Mesenchymal stem cell (in vitro differentiated cells and primary cell): Measurements from ENCODE around the gene IMP4.
A peak's percentile ranks its signal among the peaks of the same experiment; 100 is the strongest.

Experiments used
- DNase-seq: peaks from one replicate; pipeline ENCODE4 v3.0.0-alpha.2; 2013
- H2AFZ ChIP-seq: one replicate; pipeline ENCODE4 v1.6.1; 2013; ENCODE audit warnings: low read depth, mild to moderate bottlenecking, control low read depth, inconsistent platforms, low read length, moderate library complexity
- H2AK5ac ChIP-seq: 2 replicates; pipeline ENCODE4 v1.6.1; 2013; ENCODE audit warnings: low read length, moderate library complexity, mild to moderate bottlenecking, inconsistent platforms; ENCODE audit not compliant: severe bottlenecking
- H2BK120ac ChIP-seq: one replicate; pipeline ENCODE4 v1.6.1; 2013; ENCODE audit warnings: low read depth, mild to moderate bottlenecking, inconsistent platforms, low read length, moderate library complexity
- H2BK12ac ChIP-seq, 2 experiments: one replicate each; pipeline ENCODE4 v1.6.1; 2013; ENCODE audit warnings: inconsistent platforms in 2 of 2, low read length in 2 of 2, mild to moderate bottlenecking in 2 of 2, moderate library complexity in 2 of 2, control low read depth in 1 of 2
- H2BK15ac ChIP-seq: one replicate; pipeline ENCODE4 v1.6.1; 2013; ENCODE audit warnings: mild to moderate bottlenecking, low read depth, inconsistent platforms; ENCODE audit not compliant: poor library complexity, severe bottlenecking
- H2BK5ac ChIP-seq: 2 replicates; pipeline ENCODE4 v1.6.1; 2013; ENCODE audit warnings: low read depth, mild to moderate bottlenecking, low read length, control low read depth, inconsistent platforms; ENCODE audit not compliant: poor library complexity, severe bottlenecking
- H3K14ac ChIP-seq, 2 experiments: one replicate each; pipeline ENCODE4 v1.6.1; 2013; ENCODE audit warnings: inconsistent platforms in 2 of 2, low read length in 2 of 2, control low read depth in 1 of 2, mild to moderate bottlenecking in 1 of 2, moderate library complexity in 1 of 2
- H3K18ac ChIP-seq, 2 experiments: one replicate each; pipeline ENCODE4 v1.6.1; 2013; ENCODE audit warnings: inconsistent platforms in 2 of 2, low read length in 2 of 2, control low read depth in 1 of 2, low read depth in 1 of 2, mild to moderate bottlenecking in 1 of 2
- H3K23ac ChIP-seq, 2 experiments: one replicate each; pipeline ENCODE4 v1.6.1; 2013; ENCODE audit warnings: inconsistent platforms in 2 of 2, low read length in 2 of 2, mild to moderate bottlenecking in 2 of 2, moderate library complexity in 2 of 2, control low read depth in 1 of 2
- H3K27ac ChIP-seq: 2 replicates; pipeline ENCODE4 v1.5.1; 2013; ENCODE audit warnings: mild to moderate bottlenecking, moderate library complexity, low read length, control low read depth, inconsistent platforms; ENCODE audit not compliant: poor library complexity, severe bottlenecking
- H3K27me3 ChIP-seq, 2 experiments: 2 replicates each; pipeline versions ENCODE4 v1.6.1 to v1.7.0; 2013; ENCODE audit warnings: low read length in 2 of 2, mild to moderate bottlenecking in 2 of 2, moderate library complexity in 2 of 2, control low read depth in 1 of 2, inconsistent platforms in 1 of 2; ENCODE audit not compliant: control insufficient read depth in 1 of 2, insufficient read depth in 1 of 2
- H3K36me3 ChIP-seq, 2 experiments: 2 replicates each; pipeline versions ENCODE4 v1.6.1 to v1.7.0; 2013; ENCODE audit warnings: low read length in 2 of 2, control low read depth in 1 of 2, inconsistent platforms in 1 of 2, low read depth in 1 of 2, mild to moderate bottlenecking in 1 of 2; ENCODE audit not compliant: insufficient read depth in 2 of 2, control insufficient read depth in 1 of 2
- H3K4ac ChIP-seq, 2 experiments: one replicate each; pipeline ENCODE4 v1.6.1; 2013; ENCODE audit warnings: inconsistent platforms in 2 of 2, low read length in 2 of 2, mild to moderate bottlenecking in 2 of 2, moderate library complexity in 2 of 2, control low read depth in 1 of 2, low read depth in 1 of 2
- H3K4me1 ChIP-seq: 2 replicates; pipeline ENCODE4 v1.6.1; 2013; ENCODE audit warnings: low read depth, low read length, control low read depth; ENCODE audit not compliant: control insufficient read depth, insufficient read depth
- H3K4me2 ChIP-seq: 2 replicates; pipeline ENCODE4 v1.6.1; 2013; ENCODE audit warnings: low read length, mild to moderate bottlenecking, inconsistent platforms; ENCODE audit not compliant: poor library complexity, severe bottlenecking
- H3K4me3 ChIP-seq, 2 experiments: 2 replicates each; pipeline versions ENCODE4 v1.5.1 to v1.7.0; 2013; ENCODE audit warnings: low read length in 2 of 2, mild to moderate bottlenecking in 2 of 2, control low read depth in 1 of 2, low read depth in 1 of 2; ENCODE audit not compliant: insufficient read depth in 1 of 2
- H3K79me1 ChIP-seq: replicated peaks from 2 replicates; pipeline ENCODE4 v1.6.1; 2013; ENCODE audit warnings: mild to moderate bottlenecking, control low read depth, low read length, inconsistent platforms; ENCODE audit not compliant: poor library complexity, severe bottlenecking
- H3K9ac ChIP-seq: 2 replicates; pipeline ENCODE4 v1.7.0; 2013; ENCODE audit warnings: mild to moderate bottlenecking, low read length, moderate library complexity
- H3K9me3 ChIP-seq: 2 replicates; pipeline ENCODE4 v1.7.0; 2013; ENCODE audit warnings: mild to moderate bottlenecking, low read length; ENCODE audit not compliant: control insufficient read depth
- H4K8ac ChIP-seq: one replicate; pipeline ENCODE4 v1.6.1; 2013; ENCODE audit warnings: inconsistent platforms, mild to moderate bottlenecking, low read length, moderate library complexity
- H4K91ac ChIP-seq: one replicate; pipeline ENCODE4 v1.6.1; 2013; ENCODE audit warnings: mild to moderate bottlenecking, low read length, inconsistent platforms
- WGBS: methylation state at CpG from one replicate; pipeline ENCODE4 v1.1.7; 2013; ENCODE audit warnings: mixed read lengths; 5-methylcytosine and 5-hydroxymethylcytosine counted together

Gene IMP4

GRCh38 chr2:130302164-130302886, 40.4 kb upstream of the IMP4 start:
- H3K36me3 ChIP-seq, result no peaks in the 10 kb centered on the region
- H3K23ac ChIP-seq, result no peak overlapping the region
- no peak overlapping the region for H2BK12ac ChIP-seq
- no peak overlapping the region for H3K9ac ChIP-seq
- no peak overlapping the region for H2BK5ac ChIP-seq
- H4K91ac ChIP-seq, result peak overlapping the region; percentile 27
- H3K27me3 ChIP-seq, result peaks cover 0 to 17% of the 10 kb centered on the region in 2 experiments
- H4K8ac ChIP-seq, result no peak overlapping the region
- H3K4me1 ChIP-seq, result no peaks in the 10 kb centered on the region
- H2BK15ac ChIP-seq, result no peak overlapping the region
- no peak for DNase-seq
- H2AFZ ChIP-seq, result no peak overlapping the region
- H3K9me3 ChIP-seq, result no peaks in the 10 kb centered on the region
- H2BK120ac ChIP-seq, result no peak overlapping the region
- H3K4me3 ChIP-seq, result no peak overlapping the region
- WGBS, result 81% methylated on average over 10 of the region's 12 CpGs
- H2AK5ac ChIP-seq, result no peak overlapping the region
- no peak overlapping the region for H3K18ac ChIP-seq
- H3K27ac ChIP-seq, result no peak overlapping the region
- no peaks in the 10 kb centered on the region for H3K79me1 ChIP-seq
- no peak overlapping the region for H3K4me2 ChIP-seq
- H3K4ac ChIP-seq, result no peak overlapping the region
- no peak overlapping the region for H3K14ac ChIP-seq

- no peak overlapping the region for H2AFZ ChIP-seq
- H3K4me2 ChIP-seq, result no peak overlapping the region
- H3K36me3 ChIP-seq, result no peaks in the 10 kb centered on the region
- H3K14ac ChIP-seq, result no peak overlapping the region
- no peak overlapping the region for H3K23ac ChIP-seq
- H3K4me1 ChIP-seq, result no peaks in the 10 kb centered on the region
- peaks cover 0 to 17% of the 10 kb centered on the region in 2 experiments for H3K27me3 ChIP-seq
- H4K91ac ChIP-seq, result no peak overlapping the region
- no peaks in the 10 kb centered on the region for H3K79me1 ChIP-seq
- no peak overlapping the region for H2BK5ac ChIP-seq
- no peak overlapping the region for H3K18ac ChIP-seq
- no peak overlapping the region for H2AK5ac ChIP-seq
- H4K8ac ChIP-seq, result no peak overlapping the region
- H2BK120ac ChIP-seq, result no peak overlapping the region
- no peak overlapping the region for H2BK15ac ChIP-seq
- DNase-seq, result no peak
- H3K9me3 ChIP-seq, result no peaks in the 10 kb centered on the region
- H3K27ac ChIP-seq, result no peak overlapping the region
- no peak overlapping the region for H2BK12ac ChIP-seq
- no peak overlapping the region for H3K9ac ChIP-seq
- no peak overlapping the region for H3K4ac ChIP-seq
- no peak overlapping the region for H3K4me3 ChIP-seq
Observed at GRCh38 chr2:130303169-130303568, 39.5 kb upstream of the IMP4 start.

- Histone ChIP-seq H3K4ac (no peak overlapping the region), H2BK5ac (no peak overlapping the region), H3K23ac (no peak overlapping the region), H2AK5ac (no peak overlapping the region), H3K36me3 (no peaks in the 10 kb centered on the region), H2AFZ (no peak overlapping the region), H4K91ac (peak overlapping the region; percentile 10), H2BK12ac (no peak overlapping the region), H3K9me3 (no peaks in the 10 kb centered on the region), H2BK15ac (no peak overlapping the region), H3K79me1 (no peaks in the 10 kb centered on the region), H2BK120ac (no peak overlapping the region), H3K27me3 (peaks cover 2 to 28% of the 10 kb centered on the region in 2 experiments), H4K8ac (no peak overlapping the region), H3K14ac (no peak overlapping the region), H3K4me2 (no peak overlapping the region), H3K27ac (no peak overlapping the region), H3K4me3 (no peak overlapping the region), H3K9ac (no peak overlapping the region), H3K4me1 (no peaks in the 10 kb centered on the region), H3K18ac (no peak overlapping the region)
- DNase-seq, result no peak
- 94% methylated on average over 2 of the region's 3 CpGs for WGBS
Observed at GRCh38 chr2:130304726-130305125, 38.0 kb upstream of the IMP4 start.

GRCh38 chr2:130307850-130308249, 34.8 kb upstream of the IMP4 start:
- no peak for DNase-seq
- Histone ChIP-seq H3K27me3 (peaks cover 9 to 39% of the 10 kb centered on the region in 2 experiments), H3K4me1 (no peaks in the 10 kb centered on the region), H3K79me1 (no peaks in the 10 kb centered on the region), H2AFZ (no peak overlapping the region), H3K9me3 (no peaks in the 10 kb centered on the region), H2BK12ac (no peak overlapping the region), H3K27ac (no peak overlapping the region), H3K4me2 (no peak overlapping the region), H3K4ac (no peak overlapping the region), H2BK5ac (no peak overlapping the region), H3K9ac (no peak overlapping the region), H4K8ac (no peak overlapping the region), H4K91ac (no peak overlapping the region), H2BK15ac (no peak overlapping the region), H3K36me3 (no peaks in the 10 kb centered on the region), H3K18ac (no peak overlapping the region), H2BK120ac (no peak overlapping the region), H3K23ac (no peak overlapping the region), H3K4me3 (no peak overlapping the region), H3K14ac (no peak overlapping the region), H2AK5ac (no peak overlapping the region)
- WGBS, result 90% methylated on average over 4 of the region's 4 CpGs
